CD4-positive, alpha-beta T cell (primary cell): ENCODE data around the gene OTOP2. TPM values are rescaled to one million over a fixed set of nuclear protein-coding genes. Genes with fewer than 3 reads are reported as not detected.
A peak's percentile ranks its signal among the peaks of the same experiment; 100 is the strongest.

Experiments used
- ATAC-seq: fragments of 200-7000 bp; cut with Tn5 transposase; one replicate; pipeline ENCODE4 v1.10.0; 2022; ENCODE audit warnings: mild to moderate bottlenecking; ENCODE audit not compliant: poor library complexity
- CTCF ChIA-PET: fragments of 350-600 bp; sonication (Branson Sonifier 250); formaldehyde crosslinking; loops from one replicate; lab custom pipeline; 2021; ENCODE audit warnings: antibody characterized with exemption, inconsistent platforms; lab: Charles Lee
- POLR2A ChIA-PET: fragments of 350-600 bp; sonication (Branson Sonifier 250); formaldehyde crosslinking; loops from one replicate; lab custom pipeline; 2021; ENCODE audit warnings: antibody characterized with exemption, inconsistent platforms; lab: Charles Lee
- DNase-seq, 14 experiments: peaks; one replicate each; pipeline ENCODE4 v3.0.0-alpha.2; 2013 to 2020; ENCODE audit warnings: mixed read lengths in 2 of 14
- H3K27ac ChIP-seq, 2 donors: one replicate each; pipeline versions ENCODE4 v1.5.1 to v1.7.0; 2013; ENCODE audit warnings: low read length in 2 of 2, low read depth in 1 of 2, mild to moderate bottlenecking in 1 of 2
- H3K27me3 ChIP-seq, 2 experiments: 1 replicate in 1 of 2; 2 replicates in 1 of 2; pipeline versions ENCODE4 v1.6.1 to v1.7.0; 2013; ENCODE audit warnings: low read length in 2 of 2, control low read depth in 1 of 2, mild to moderate bottlenecking in 1 of 2, moderate library complexity in 1 of 2; ENCODE audit not compliant: insufficient read depth in 2 of 2, control insufficient read depth in 1 of 2
- H3K36me3 ChIP-seq: one replicate; pipeline ENCODE4 v1.6.1; 2013; ENCODE audit warnings: low read length, control low read depth; ENCODE audit not compliant: insufficient read depth
- H3K4me1 ChIP-seq: one replicate; pipeline ENCODE4 v1.6.1; 2013; ENCODE audit warnings: low read length, control low read depth; ENCODE audit not compliant: insufficient read depth
- H3K4me3 ChIP-seq: one replicate; pipeline ENCODE4 v1.5.1; 2013; ENCODE audit warnings: mild to moderate bottlenecking, low read length, moderate library complexity
- H3K9me3 ChIP-seq, 2 experiments: 1 replicate in 1 of 2; 2 replicates in 1 of 2; pipeline versions ENCODE4 v1.6.1 to v1.7.0; 2013; ENCODE audit warnings: low read length in 2 of 2, mild to moderate bottlenecking in 2 of 2, control low read depth in 1 of 2, moderate library complexity in 1 of 2; ENCODE audit not compliant: control insufficient read depth in 1 of 2, insufficient read depth in 1 of 2
- H3K27ac Mint-ChIP-seq: one replicate; pipeline ENCODE4 v1.8.0; 2020; ENCODE audit warnings: mixed read lengths
- H3K27me3 Mint-ChIP-seq: one replicate; pipeline ENCODE4 v1.8.0; 2021; ENCODE audit warnings: mixed read lengths
- H3K36me3 Mint-ChIP-seq: one replicate; pipeline ENCODE4 v1.8.0; 2021; ENCODE audit warnings: low read depth, mixed read lengths
- H3K4me1 Mint-ChIP-seq: one replicate; pipeline ENCODE4 v1.8.0; 2021; ENCODE audit warnings: low read depth, mixed read lengths
- H3K4me3 Mint-ChIP-seq: one replicate; pipeline ENCODE4 v1.8.0; 2020; ENCODE audit warnings: mild to moderate bottlenecking, mixed read lengths
- H3K9me3 Mint-ChIP-seq: one replicate; pipeline ENCODE4 v1.8.0; 2020; ENCODE audit warnings: mixed read lengths
- intact Hi-C, 2 experiments: fragments of 100-400 bp; cut with DNase I in 1 of 2; cut with micrococcal nuclease in 1 of 2; formaldehyde crosslinking; loops; one replicate each; pipeline versions ENCODE4 v1.15.1 to v1.9.0; 2023 to 2025; cut with DNase I, micrococcal nuclease
- total RNA-seq, 174 experiments: library from RNA in 2 of 174; stranded (reverse) in 2 of 174; gene quantifications; one replicate each; pipeline ENCODE4 v1.2.3 and lab custom pipeline; 2021 to 2026
- TF ChIP-seq, protein P1 (sequence below): fragments of 200-600 bp; IDR thresholded peaks from one replicate; pipeline ENCODE4 v1.8.0; 2022; ENCODE audit warnings: antibody characterized with exemption, mild to moderate bottlenecking

The OTOP2 gene
- total RNA-seq, 2 experiments from 2014 or later: not detected

DNA sequence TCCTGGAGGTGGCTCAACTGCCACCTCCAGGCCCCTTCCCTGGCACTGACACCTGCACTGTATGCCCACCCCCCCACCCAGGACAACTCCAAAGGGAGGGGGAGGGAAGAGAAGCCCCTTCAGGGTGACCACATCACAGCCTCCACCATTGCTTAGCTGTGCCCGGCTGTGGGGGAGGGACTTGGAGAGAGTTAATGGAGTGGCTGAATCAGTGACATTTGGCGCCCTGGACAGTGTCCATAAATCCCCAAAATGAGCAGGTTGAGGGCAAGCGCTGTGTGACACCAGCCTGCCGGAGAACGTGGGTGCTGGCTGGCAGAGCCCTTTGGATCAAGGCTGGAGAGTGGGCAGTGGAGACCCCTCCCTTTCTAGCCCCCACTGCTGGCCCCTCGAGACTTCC, 1.9 kb upstream of the OTOP2 start:
- ChIA-PET POLR2A (no interaction called here), CTCF (no interaction called here)
- no peak overlapping the region for H3K4me3 Mint-ChIP-seq
- Histone ChIP-seq H3K4me3 (no peak overlapping the region), H3K36me3 (no peaks in the 10 kb centered on the region), H3K27ac (no peak overlapping the region), H3K27me3 (peaks cover 43 to 57% of the 10 kb centered on the region in 2 experiments), H3K4me1 (peaks cover 31% of the 10 kb centered on the region), H3K9me3 (peaks cover 0 to 16% of the 10 kb centered on the region in 2 experiments)
- ATAC-seq (no peak), DNase-seq (no peak)
- TF ChIP-seq, protein P1, sequence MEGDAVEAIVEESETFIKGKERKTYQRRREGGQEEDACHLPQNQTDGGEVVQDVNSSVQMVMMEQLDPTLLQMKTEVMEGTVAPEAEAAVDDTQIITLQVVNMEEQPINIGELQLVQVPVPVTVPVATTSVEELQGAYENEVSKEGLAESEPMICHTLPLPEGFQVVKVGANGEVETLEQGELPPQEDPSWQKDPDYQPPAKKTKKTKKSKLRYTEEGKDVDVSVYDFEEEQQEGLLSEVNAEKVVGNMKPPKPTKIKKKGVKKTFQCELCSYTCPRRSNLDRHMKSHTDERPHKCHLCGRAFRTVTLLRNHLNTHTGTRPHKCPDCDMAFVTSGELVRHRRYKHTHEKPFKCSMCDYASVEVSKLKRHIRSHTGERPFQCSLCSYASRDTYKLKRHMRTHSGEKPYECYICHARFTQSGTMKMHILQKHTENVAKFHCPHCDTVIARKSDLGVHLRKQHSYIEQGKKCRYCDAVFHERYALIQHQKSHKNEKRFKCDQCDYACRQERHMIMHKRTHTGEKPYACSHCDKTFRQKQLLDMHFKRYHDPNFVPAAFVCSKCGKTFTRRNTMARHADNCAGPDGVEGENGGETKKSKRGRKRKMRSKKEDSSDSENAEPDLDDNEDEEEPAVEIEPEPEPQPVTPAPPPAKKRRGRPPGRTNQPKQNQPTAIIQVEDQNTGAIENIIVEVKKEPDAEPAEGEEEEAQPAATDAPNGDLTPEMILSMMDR: no peak
- intact Hi-C loops: loop anchor here in 1 of 2 experiments (5.0 kb wide), 1 partner anchor 490 kb away; no protein-coding TSS in a partner anchor
- no peak overlapping the region for H3K27ac Mint-ChIP-seq
- peaks cover 69% of the 10 kb centered on the region for H3K27me3 Mint-ChIP-seq
- no peaks in the 10 kb centered on the region for H3K9me3 Mint-ChIP-seq
- H3K36me3 Mint-ChIP-seq: no peaks in the 10 kb centered on the region
- peaks cover 15% of the 10 kb centered on the region for H3K4me1 Mint-ChIP-seq

DNA sequence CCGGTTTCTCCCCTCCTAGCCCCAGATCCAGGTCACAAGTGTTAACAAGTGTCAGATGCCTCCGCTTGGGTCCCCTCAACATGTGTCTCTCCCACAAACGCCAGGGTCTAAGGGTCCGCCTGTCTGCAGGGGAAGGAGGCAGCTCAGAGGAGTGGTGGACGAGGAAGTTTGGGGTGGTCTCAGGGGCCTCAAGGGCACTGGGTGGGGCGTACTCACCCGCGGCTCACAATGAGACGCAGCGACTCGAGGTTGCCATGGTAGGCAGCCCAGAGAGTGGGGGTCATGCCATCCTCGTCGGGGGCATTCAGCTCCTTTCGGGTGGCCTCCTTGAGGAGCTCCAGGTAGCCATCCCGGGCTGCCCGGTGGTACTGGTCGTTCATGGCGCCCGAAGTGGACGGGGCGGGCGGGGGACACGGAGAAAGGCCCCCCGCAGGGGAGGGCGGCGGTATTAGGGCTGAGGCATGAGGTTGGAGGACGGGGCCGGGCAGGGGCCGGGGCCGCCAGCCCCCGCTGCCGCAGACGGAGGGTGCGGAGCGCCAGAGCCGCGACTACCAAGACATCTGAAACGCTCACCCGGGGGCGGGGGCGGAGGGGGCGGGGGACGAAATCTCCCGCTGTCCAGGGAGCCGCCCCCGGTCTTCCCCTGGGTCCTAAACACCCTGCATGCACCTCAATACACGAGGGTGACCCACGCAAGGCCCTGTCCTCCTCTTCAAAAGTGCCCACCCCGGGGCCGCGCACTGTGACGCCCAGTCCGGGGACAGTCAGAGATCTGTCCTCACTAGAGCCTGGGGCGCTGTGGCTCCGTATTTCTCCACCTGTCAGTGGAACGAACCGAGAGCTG, 1.2 kb upstream of the OTOP2 start, which contains the start of gene USH1G:
TSS of gene USH1G (minus strand) at position 562 of the 844 bp plus-strand sequence. CDS start at position 380, 182 bp downstream.
- H3K27ac Mint-ChIP-seq: no peak within 1 kb of the TSS
- TF ChIP-seq, protein P1: no peak
- H3K27me3 ChIP-seq: peaks cover 48 to 57% of the 10 kb centered on the region in 2 experiments
- H3K9me3 Mint-ChIP-seq: no peaks in the 10 kb centered on the region
- H3K36me3 Mint-ChIP-seq: no peaks in the 10 kb centered on the region
- H3K4me1 ChIP-seq: peaks cover 25% of the 10 kb centered on the region
- DNase-seq: peak in 7 of 14 experiments; percentile 5 to 39 (median 9)
- H3K27ac ChIP-seq: no peak within 1 kb of the TSS
- POLR2A ChIA-PET: no interaction called here
- intact Hi-C loops: loop anchor here (1.0 to 5.0 kb wide), 2 partner anchors 35 to 489 kb away; no protein-coding TSS in a partner anchor
- H3K4me1 Mint-ChIP-seq: peaks cover 15% of the 10 kb centered on the region
- H3K4me3 ChIP-seq: peak within 1 kb of the TSS; percentile 37
- peak within 1 kb of the TSS; percentile 75 for H3K4me3 Mint-ChIP-seq
- peak; percentile 51 for ATAC-seq
- peaks cover 0 to 16% of the 10 kb centered on the region in 2 experiments for H3K9me3 ChIP-seq
- no peaks in the 10 kb centered on the region for H3K36me3 ChIP-seq
- peaks cover 74% of the 10 kb centered on the region for H3K27me3 Mint-ChIP-seq
- CTCF ChIA-PET: interaction anchor here (1.7 to 2.1 kb wide), 2 partner anchors 35 to 39 kb away, joined by 8 to 9 read pairs; no protein-coding TSS in a partner anchor

DNA sequence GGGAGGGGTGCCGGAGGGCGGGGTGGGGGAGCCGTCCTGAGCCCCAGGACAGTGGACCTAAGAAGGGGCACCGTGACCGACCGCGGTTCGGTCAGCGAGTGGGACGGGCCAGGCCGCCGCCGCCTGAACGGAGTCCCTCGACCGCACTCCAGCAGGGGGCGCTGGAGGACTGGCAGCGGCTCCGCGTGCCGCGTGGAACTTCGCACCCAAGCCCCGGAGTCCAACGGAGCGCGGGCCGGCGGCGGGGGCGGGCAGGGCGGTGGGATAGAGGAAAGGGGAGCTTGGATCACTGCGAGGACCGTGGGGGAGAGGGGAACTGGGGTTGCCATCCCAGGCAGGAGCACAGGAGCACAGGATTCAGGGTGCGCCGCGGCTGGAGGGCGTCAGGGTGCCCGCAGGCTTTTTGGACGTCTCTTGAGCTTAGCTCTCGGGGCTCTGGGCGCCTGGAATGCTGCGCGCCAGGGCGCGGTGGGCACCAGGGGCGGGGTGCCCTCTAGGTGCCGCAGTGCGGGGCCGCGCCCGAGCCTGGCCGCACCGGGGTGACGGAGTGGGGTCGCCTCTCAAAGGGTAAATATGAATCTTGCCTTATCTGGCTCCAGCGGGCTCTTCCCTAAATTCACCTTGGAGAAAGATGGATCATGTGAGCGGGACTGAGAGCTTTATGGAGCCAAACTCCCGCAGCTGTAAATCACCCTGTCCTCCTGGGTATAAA, 379 bp upstream of the OTOP2 start:
- Histone ChIP-seq H3K36me3 (no peaks in the 10 kb centered on the region), H3K4me1 (peaks cover 25% of the 10 kb centered on the region), H3K27ac (no peak overlapping the region), H3K4me3 (peak overlapping the region; percentile 37), H3K9me3 (peaks cover 0 to 16% of the 10 kb centered on the region in 2 experiments), H3K27me3 (peaks cover 49 to 57% of the 10 kb centered on the region in 2 experiments)
- Mint-ChIP-seq H3K36me3 (no peaks in the 10 kb centered on the region), H3K4me3 (peak overlapping the region; percentile 25), H3K4me1 (peaks cover 15% of the 10 kb centered on the region), H3K27ac (no peak overlapping the region), H3K27me3 (peaks cover 78% of the 10 kb centered on the region), H3K9me3 (no peaks in the 10 kb centered on the region)
- ChIA-PET CTCF (interaction anchor here (1.7 to 2.1 kb wide), 2 partner anchors 34 to 38 kb away, joined by 8 to 9 read pairs; no protein-coding TSS in a partner anchor), POLR2A (no interaction called here)
- ATAC-seq (peak; percentile 79), DNase-seq (peak; percentile 55 to 84 (median 66))
- TF ChIP-seq, protein P1: peak; percentile 89
- intact Hi-C loops: loop anchor here (1.0 to 5.0 kb wide), 2 partner anchors 35 to 489 kb away; no protein-coding TSS in a partner anchor
